ENCODE results near the gene ZNF536. TPM values are rescaled to one million over a fixed set of nuclear protein-coding genes. Genes with fewer than 3 reads are reported as not detected.
A peak's percentile ranks its signal among the peaks of the same experiment; 100 is the strongest.

Gene ZNF536
- total RNA-seq, 1 experiment from 2014 or later: not detected

- in situ Hi-C loops (cut with HindIII; ENCODE audit: low sequenced_read_pairs): no loop called here
Measured at GRCh38 chr19:30562981-30563380, 190.8 kb downstream of the ZNF536 start.

GRCh38 chr19:30563691-30564090 lies 191.5 kb downstream of the ZNF536 start:
- DNase-seq (ENCODE audit: low spot score): no peak
- in situ Hi-C loops (cut with HindIII; ENCODE audit: low sequenced_read_pairs): no loop called here

More at GRCh38 chr19:30562981-30563380, 190.8 kb downstream of the ZNF536 start:
- DNase-seq (ENCODE audit: low spot score): no peak

GRCh38 chr19:30564551-30565011 lies 192.4 kb downstream of the ZNF536 start:
- in situ Hi-C loops (cut with HindIII; ENCODE audit: low sequenced_read_pairs): no loop called here

GRCh38 chr19:30565636-30566035 lies 193.5 kb downstream of the ZNF536 start:
- in situ Hi-C loops (cut with HindIII; ENCODE audit: low sequenced_read_pairs): no loop called here
- no peak for DNase-seq (ENCODE audit: low spot score)

More at GRCh38 chr19:30564551-30565011, 192.4 kb downstream of the ZNF536 start:
- DNase-seq (ENCODE audit: low spot score): no peak

- in situ Hi-C loops (cut with HindIII; ENCODE audit: low sequenced_read_pairs): no loop called here
- peak; percentile 21 for DNase-seq (ENCODE audit: low spot score)
Measured at GRCh38 chr19:30566681-30567420, 194.7 kb downstream of the ZNF536 start.

GRCh38 chr19:30567536-30568232 lies 195.5 kb downstream of the ZNF536 start:
- in situ Hi-C loops (cut with HindIII; ENCODE audit: low sequenced_read_pairs): no loop called here
- DNase-seq (ENCODE audit: low spot score): peak; percentile 23

GRCh38 chr19:30570194-30570593 lies 198.0 kb downstream of the ZNF536 start:
- in situ Hi-C loops (cut with HindIII; ENCODE audit: low sequenced_read_pairs): no loop called here
- DNase-seq (ENCODE audit: low spot score): no peak

- DNase-seq (ENCODE audit: low spot score): no peak
- in situ Hi-C loops (cut with HindIII; ENCODE audit: low sequenced_read_pairs): no loop called here
Measured at GRCh38 chr19:30577551-30578105, 205.4 kb downstream of the ZNF536 start.

- in situ Hi-C loops (cut with HindIII; ENCODE audit: low sequenced_read_pairs): no loop called here
Measured at GRCh38 chr19:30579419-30579818, 207.2 kb downstream of the ZNF536 start.

GRCh38 chr19:30580673-30581072 lies 208.5 kb downstream of the ZNF536 start:
- in situ Hi-C loops (cut with HindIII; ENCODE audit: low sequenced_read_pairs): no loop called here
- DNase-seq (ENCODE audit: low spot score): peak; percentile 17

More at GRCh38 chr19:30579419-30579818, 207.2 kb downstream of the ZNF536 start:
- no peak for DNase-seq (ENCODE audit: low spot score)

- no peak for DNase-seq (ENCODE audit: low spot score)
- in situ Hi-C loops (cut with HindIII; ENCODE audit: low sequenced_read_pairs): no loop called here
Measured at GRCh38 chr19:30584090-30584489, 211.9 kb downstream of the ZNF536 start.

- in situ Hi-C loops (cut with HindIII; ENCODE audit: low sequenced_read_pairs): no loop called here
- no peak for DNase-seq (ENCODE audit: low spot score)
Measured at GRCh38 chr19:30587869-30588268, 215.7 kb downstream of the ZNF536 start.

- in situ Hi-C loops (cut with HindIII; ENCODE audit: low sequenced_read_pairs): no loop called here
Measured at GRCh38 chr19:30590596-30591229, 218.5 kb downstream of the ZNF536 start.

GRCh38 chr19:30593356-30593755 lies 221.2 kb downstream of the ZNF536 start:
- in situ Hi-C loops (cut with HindIII; ENCODE audit: low sequenced_read_pairs): no loop called here
- peak; percentile 42 for DNase-seq (ENCODE audit: low spot score)

More at GRCh38 chr19:30590596-30591229, 218.5 kb downstream of the ZNF536 start:
- DNase-seq (ENCODE audit: low spot score): no peak

GRCh38 chr19:30593975-30594745 lies 222.0 kb downstream of the ZNF536 start:
- DNase-seq (ENCODE audit: low spot score): no peak
- in situ Hi-C loops (cut with HindIII; ENCODE audit: low sequenced_read_pairs): no loop called here

GRCh38 chr19:30596268-30596667 lies 224.1 kb downstream of the ZNF536 start:
- in situ Hi-C loops (cut with HindIII; ENCODE audit: low sequenced_read_pairs): no loop called here
- no peak for DNase-seq (ENCODE audit: low spot score)

GRCh38 chr19:30596813-30597399 lies 224.7 kb downstream of the ZNF536 start:
- no peak for DNase-seq (ENCODE audit: low spot score)
- in situ Hi-C loops (cut with HindIII; ENCODE audit: low sequenced_read_pairs): no loop called here

- in situ Hi-C loops (cut with HindIII; ENCODE audit: low sequenced_read_pairs): no loop called here
- no peak for DNase-seq (ENCODE audit: low spot score)
Measured at GRCh38 chr19:30598688-30599087, 226.5 kb downstream of the ZNF536 start.
